ENCODE results near the gene SGMS1.
"Not testable (repeated sequence)": the region's sequence is repeated elsewhere in the genome, so short reads cannot be mapped to it uniquely, and the experiment has no call there.

Gene SGMS1

DNA sequence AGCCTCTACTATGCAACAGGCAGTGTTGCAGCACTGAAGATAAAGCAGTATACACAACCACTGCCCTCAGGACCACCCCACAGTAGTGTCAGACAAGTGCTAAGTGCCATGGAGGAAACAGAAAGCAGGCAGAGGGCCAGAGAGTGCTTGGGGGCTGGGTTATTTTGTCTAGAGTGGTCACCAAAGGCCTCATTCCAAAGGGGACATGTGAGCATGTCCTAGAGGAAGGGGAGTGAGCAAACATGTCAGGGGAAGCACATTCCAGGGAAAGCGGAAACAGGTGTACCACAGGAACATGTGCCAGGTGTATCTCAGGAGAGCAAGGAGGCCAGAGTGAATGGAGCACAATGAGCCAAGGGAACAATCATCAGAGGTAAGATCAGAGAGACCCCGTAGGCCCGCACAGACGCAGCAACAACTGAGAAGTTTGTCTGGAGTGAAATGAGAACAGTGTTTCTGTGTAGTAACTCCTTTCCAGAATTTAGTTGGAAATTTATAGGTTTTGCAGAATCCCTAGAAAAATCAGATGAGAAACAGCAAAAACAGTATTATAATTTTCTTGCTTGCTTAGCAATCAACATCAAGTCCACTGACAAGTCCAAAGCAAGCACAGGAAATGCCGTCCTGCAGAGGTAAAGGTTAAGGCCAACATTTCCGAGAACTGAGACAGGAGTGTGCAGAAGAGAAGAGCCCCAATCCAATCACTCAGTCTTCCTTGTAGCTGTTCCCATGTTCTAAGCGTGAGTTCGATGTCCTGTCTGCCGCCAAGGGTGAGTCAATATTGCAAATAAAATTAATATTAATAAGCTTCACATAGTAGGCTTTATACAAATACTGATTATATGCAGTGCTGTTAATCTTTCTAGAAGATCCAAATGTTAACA lies 67.3 kb downstream of the SGMS1 start:
- DNase-seq (ENCODE audit: low read depth) = no peak

DNA sequence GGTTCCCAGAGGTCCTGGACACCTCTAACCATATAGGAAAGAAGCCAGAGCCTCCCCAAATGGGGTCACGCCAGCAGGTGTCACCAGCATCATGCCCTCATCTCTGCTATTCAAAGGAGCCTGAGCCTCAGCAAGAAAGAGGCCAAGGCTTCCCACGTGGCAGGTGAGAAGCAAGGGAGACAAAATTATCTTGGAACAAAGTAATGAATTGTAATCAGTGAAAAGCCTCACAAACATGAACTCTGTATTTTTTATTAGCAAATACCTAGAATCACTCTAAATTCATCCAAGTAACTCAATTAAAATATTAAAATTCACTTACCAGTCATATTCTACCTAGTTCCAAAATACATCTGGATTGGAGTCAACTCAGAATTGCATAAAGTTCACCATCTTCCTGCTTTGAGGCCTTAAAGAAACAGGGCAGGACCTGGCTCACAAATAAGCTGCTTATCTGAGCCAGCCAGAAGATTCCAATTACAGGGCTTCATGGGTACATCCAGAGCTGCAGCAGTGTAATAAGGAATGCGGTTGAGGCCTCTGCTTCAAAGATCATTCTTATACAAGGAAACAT lies 68.7 kb downstream of the SGMS1 start:
- DNase-seq (ENCODE audit: low read depth) = no peak

DNA sequence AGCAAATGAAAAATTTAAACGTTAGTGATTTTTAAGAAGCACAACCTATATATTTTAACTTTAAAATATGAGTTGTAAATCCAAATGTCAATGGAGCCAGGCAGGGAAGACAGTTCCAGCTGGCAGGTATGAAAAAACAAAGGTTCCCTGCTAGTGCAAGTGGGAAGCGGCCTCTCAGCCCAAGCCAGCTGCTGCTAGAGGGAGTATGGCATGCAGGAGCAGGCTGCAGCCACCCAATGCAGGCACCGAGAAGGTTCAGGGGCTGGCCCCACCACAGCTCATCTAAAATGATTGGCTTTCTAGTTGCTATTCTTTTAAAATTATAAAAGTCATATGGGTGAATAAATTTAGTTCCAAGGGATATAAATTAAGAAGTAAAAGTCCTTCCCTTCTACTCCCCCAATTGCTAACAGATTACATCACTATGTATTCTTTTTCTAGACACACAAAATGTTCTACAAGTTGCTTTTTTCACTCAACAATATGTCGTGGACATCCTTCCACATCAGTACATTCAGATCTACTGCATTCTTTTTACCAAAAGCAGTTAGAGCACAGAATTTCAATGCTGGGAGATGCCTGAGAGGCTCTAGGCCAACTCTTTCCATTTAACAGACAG lies 69.3 kb downstream of the SGMS1 start:
- DNase-seq (ENCODE audit: low read depth) = no peak

DNA sequence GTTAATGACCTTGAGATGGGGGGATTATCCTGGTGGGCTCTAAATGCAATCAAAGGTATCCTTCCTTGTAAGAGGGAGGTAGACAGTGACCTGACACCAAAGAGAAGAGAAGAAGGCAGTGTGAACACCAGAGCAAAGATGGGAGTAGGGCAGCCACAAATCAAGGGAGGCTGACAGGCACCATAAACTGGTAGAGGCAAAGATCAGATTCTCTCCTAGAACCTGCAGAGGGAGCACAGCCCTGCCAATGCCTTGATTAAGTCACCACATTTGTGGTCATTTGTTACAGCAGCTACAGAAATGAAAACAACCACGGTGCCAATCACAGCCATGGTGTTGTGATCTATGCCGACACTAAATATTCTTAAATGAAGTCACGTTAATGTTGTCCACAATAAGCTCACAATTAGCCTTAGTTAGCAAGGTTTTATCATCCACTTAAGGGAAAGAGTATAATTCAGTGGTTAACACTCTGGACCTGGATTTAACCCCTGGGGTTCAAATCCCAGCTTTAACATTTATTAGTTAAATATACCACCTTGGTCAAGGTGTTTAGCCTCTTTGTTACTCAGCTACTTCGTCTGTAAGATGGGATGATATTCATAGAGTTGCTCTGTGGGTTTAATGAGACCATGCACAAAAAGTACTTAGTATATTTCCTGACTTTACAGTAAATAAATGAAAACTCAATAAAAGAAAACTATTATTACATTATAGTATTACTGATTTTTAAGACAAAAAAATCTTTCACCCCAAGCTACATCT lies 70.8 kb downstream of the SGMS1 start:
- no peak for DNase-seq (ENCODE audit: low read depth)

DNA sequence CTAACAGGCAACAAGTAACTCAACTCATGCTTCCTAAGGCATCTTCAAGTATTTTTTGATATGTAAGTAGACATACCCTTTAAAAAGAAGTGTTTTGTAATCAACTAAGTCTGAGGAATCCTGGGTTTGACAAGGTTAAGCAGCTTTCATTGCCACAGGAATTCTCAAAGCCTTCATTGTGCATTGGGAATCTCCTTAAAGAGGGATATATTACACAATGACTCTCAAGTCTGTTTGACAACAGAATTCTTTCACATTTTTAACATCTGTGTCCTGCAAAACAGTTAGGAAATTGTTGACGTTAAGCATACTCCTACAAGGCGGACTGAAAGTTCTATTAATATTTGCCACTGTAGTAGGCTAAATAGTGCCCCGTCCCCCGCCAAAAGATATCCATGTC lies 71.4 kb downstream of the SGMS1 start:
- peak; percentile 93 for DNase-seq (ENCODE audit: low read depth)

DNA sequence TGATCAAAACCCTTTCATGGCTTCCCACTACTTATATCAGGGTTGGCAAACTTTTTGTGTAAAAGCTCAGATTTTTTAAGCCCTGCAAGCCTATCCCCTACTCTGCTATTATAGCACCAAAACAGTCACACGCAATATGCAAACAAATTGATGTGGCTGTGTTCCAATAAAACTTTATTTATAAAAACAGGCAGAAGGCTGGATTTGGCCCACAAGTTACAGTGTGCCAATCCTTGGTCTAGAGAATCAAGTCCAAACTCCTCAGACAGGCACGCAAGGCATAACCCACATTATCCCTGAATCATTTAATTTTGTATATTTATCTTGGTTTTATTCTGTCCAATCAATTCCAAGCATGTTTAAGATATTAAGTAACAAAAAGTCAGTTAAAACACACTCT lies 71.9 kb downstream of the SGMS1 start:
- DNase-seq (ENCODE audit: low read depth) = no peak

DNA sequence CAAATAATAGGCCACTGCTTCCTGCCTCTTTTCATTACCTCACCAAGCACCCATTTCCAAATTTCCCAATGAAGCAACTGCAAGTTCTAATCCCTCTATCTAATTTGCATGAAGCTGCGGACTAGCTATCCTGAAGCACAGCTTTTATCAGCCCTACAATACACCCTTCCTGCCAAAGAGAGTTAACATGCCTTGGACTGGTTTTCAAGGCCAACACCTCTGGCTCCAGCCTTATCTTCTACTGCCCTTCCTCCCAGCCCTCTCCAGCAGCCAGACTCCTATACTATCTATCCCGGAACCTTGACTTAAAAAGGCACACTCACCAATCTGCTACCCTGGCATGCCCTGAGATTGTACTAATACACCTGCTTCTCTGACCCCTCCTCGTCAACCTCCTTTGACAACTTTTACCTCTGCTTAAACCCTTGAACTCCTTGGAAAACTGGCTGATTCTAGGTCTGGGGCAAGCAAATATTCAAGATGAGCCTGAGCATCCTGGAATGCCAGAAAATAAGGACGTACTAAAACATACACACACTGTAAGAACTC lies 73.4 kb downstream of the SGMS1 start:
- DNase-seq (ENCODE audit: low read depth) = no peak

DNA sequence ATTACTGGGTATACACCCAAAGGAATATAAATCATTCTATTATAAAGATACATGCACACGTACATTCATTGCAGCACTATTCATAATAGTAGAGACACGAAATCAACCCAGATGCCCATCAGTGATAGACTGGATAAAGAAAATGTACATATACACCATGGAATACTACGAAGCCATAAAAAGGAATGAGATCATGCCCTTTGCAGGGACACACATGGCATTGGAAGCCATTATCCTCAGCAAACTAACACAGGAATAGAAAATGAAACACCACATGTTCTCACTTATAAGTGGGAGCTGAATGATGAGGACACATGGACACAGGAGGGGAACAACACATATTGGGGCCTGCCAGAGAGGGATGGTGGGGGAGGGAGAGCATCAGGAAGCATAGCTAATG lies 74.6 kb downstream of the SGMS1 start:
- DNase-seq (ENCODE audit: low read depth) = not testable (repeated sequence)

DNA sequence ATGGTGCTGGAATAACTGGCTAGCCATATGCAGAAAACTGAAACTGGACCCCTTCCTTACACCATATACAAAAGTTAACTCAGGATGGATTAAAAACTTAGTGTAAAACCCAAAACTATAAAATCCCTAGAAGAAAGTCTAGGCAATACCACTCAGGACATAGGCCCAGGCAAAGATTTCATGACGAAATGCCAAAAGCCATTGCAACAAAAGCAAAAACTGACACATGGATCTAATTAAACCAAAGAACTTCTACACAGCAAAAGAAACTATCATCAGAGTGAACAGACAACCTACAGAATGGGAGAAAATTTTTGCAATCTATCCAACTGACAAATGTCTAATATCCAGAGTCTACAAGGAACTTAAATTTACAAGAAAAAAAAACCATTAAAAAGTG lies 75.3 kb downstream of the SGMS1 start:
- DNase-seq (ENCODE audit: low read depth) = not testable (repeated sequence)

DNA sequence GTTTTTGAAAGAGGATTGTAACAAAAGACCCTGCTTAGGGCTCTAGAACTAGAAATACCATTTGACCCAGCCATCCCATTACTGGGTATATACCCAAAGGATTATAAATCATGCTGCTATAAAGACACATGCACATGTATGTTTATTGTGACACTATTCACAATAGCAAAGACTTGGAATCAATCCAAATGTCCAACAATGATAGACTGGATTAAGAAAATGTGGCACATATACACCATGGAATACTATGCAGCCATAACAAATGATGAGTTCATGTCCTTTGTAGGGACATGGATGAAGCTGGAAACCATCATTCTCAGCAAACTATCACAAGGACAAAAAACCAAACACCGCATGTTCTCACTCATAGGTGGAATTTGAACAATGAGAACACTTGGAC lies 77.5 kb downstream of the SGMS1 start:
- not testable (repeated sequence) for DNase-seq (ENCODE audit: low read depth)

DNA sequence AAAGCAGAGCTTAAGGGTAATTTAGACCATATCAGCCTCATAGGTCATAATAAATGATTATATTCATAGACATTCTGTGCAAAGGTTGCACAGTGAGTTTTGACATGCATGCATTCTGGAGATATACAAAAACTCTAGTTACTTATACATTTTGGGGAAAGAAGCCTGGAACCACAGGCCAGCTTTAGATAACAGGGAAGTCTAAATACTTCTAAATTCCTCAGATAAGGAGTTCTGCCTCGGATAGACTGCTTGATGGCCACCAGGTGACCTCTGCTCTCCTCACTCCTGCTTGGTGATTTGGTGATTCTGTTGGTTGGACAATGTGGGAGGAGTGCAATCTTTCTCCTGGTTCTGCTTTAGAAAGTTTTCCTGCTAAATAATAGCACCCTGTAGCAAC lies 77.9 kb downstream of the SGMS1 start:
- DNase-seq (ENCODE audit: low read depth) = no peak

DNA sequence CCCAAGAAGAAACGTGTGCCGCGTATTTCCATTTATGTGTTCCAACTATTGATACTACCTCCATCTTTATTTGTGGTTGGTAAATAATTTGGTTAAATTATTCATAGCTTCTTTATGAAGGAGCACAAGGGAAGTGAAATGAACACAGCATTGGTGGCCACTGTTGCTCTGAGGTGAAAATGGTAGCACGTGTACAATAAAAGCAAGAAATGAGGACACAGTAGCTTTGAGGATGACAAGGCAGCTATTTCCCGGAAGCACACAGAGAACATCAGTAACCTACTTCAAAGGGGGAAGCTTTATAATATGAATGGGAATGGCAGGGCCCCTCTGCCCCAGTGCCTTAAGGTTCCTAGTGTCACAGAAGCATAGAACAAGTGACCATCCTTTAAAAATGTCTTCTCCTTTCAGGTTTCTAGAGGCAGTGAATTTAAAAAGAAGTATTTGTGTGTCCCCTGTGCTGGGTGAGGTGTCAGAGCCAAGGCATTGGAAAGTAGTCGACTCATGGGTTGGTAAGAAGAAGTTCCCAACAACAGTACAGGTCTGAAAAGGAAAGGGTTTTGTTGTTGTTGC lies 78.8 kb downstream of the SGMS1 start:
- no peak for DNase-seq (ENCODE audit: low read depth)

DNA sequence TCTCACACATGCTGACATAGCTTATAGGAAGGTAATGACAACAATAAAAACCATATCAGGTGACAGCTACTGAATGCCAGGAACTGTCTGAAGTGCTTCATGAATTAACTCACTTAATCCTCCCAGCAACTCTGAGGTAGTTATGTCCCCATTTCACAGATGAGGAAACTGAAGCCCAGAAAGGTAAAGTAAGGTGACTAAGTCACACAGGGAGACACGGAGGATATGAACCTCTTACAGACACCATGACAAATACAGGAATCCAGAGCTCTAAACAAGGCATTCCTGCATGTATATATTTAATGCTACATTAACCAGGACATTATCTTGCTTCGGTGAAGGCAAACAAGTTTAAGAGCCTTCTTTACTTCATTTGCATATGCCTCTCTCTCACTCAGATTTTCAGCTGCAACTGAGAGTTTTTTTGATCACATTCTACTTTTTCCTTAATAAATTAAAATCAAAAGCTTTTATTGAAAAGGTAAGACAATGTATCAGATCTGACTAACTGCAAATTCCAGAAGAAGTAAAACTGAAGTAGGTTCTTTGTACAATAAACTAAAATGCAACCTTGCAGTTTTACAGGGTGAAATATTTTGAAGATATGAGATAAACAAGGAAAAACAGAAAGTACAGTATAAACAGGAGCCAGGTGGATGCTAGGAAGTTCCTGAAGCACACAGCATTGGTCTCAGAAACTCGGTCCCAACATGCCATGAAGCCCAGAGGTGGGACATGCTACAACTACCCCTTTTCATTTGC lies 79.5 kb downstream of the SGMS1 start:
- no peak for DNase-seq (ENCODE audit: low read depth)

DNA sequence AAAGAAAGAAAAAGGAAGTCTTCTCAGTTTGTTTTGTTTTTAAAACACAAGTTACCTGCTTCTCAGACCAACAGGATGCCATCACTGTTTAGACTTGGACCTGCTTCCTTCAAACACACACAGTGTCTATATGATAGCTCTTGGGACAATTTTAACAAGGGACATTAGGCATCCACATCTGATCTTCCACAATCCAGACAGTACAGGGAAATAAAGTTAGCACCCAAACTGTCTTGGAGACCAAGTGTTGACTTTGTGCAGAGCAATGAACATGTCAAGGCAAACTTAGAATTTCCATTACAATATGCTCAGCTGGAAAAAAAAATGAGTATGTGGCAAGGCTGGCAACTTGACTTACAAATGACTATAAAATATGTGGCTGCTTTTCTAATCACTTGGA lies 80.9 kb downstream of the SGMS1 start:
- no peak for DNase-seq (ENCODE audit: low read depth)

DNA sequence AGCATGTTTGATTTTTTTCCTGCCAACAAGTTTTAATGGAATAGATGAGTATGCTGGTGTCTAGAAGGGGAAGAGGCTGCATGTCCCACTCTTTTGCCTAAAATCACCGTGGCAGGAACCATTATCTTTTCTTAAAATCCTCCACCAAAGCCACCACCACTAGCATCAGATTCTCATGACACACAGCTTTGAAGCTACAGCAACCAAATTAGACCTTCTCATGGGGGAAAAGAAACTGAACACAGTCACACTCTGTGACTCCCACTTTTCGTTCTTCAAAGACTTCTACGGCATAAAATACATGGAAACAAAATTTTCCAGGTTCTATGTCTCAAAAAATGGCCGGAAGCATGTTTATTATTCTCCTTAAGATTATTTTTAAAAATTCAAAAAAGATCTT lies 81.8 kb downstream of the SGMS1 start:
- no peak for DNase-seq (ENCODE audit: low read depth)

DNA sequence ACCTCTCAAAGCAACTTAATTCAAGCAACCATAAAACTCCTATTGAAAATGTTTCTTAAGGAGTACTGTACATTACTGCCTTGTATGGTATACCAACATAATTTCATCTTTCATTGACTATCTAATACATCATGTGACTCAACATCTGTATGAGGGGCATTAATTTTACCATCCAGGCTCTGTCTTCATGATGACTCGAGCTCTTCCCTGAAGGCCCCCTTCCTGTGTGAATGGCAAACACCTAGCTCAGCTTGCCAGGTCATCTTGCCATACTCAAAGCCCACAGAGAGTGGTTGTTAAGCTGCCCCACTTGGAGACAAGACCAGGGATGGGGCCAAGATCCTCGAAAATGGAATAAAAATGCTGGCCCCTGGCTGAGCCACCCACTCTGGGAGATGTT lies 82.4 kb downstream of the SGMS1 start:
- no peak for DNase-seq (ENCODE audit: low read depth)

DNA sequence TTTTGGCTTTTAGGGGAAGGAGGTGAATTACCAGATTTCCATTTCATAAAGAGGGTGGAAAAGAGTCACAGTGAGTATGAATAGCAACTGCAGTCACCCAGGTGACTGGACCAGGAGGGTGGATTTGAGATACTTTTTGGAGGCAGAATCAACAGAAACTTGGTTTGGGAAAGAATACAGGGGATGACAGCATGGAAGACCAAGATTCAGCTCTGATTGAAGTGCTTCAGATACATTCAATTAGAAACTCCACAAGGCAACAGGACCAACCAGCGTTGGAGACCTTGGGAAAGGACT lies 83.0 kb downstream of the SGMS1 start:
- no peak for DNase-seq (ENCODE audit: low read depth)

DNA sequence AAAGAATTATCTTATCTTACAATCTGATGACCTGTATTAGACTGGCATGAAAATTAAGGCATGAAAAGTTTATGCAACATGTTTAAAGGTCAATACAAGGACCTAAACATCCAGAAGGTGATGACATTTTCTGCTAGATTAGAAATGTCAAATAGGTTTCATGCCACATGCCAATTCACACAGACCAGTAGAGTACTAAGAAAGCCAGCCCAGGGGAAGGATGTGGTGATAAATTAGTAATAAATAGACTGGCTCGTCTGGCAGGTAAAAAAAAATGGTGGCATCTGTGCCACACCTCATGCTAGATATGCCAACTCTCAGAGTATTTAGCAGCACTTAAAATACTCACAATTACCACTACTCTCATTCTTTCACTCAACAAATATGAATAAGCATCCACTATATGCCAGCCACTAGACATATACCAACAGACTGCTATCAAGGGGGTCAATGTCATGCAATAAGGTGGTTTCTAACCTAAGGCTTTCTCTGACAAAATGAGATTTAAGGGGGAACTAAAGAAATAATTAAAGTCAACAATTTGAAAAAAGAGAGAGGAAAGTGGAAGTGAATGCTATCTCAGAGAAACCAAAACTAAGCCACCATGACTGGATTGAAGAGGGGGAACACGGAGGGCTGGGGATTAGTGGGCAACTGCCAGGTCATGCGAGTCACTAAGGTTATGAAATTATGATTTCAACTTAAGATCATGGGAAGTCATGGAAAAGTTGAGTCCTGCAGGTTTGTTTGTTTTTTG lies 83.5 kb downstream of the SGMS1 start:
- no peak for DNase-seq (ENCODE audit: low read depth)

DNA sequence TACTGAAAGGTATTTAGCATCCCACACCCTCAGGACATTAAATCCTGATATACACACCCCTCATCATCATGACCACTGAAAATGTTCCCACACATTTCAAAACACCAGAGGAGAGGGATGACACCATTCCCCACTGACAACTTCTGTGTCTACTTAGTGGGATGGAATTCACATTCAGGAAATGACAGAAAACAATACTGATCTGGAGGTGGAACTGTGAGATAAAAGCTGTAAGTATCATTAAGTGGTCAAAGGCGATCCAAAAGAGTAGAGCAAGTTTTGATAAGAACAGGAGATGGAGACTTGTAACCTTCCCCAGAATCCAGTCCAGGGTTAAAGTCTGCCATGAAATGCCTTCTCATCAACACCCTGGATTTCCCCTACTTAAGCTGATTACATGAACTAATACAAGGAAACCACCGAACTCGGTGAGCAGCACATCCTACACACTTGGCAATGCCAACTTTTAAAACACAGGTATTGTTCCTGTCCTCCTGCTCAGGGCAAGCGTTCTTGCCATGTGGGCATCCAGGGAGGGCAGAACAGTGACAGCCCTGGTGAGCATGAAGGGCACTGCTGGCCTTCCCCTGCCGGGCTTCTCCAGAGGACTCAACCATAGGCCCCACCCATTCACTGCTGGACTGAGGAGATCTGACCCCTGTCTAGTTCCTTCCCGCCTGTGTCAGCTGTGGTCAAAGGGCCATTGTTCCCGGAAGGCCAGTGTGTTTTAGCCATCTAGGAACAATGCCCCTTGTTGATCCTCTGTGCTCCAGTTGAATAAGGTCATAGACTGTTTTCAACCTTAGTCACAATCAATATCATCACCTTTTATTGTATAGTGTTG lies 85.0 kb downstream of the SGMS1 start:
- no peak for DNase-seq (ENCODE audit: low read depth)

Measured in GM04503 (cell line).